ENCODE measurements around the gene KIF26B. TPM values are rescaled to one million over a fixed set of nuclear protein-coding genes. Genes with fewer than 3 reads are reported as not detected.
"Not testable (repeated sequence)": the region's sequence is repeated elsewhere in the genome, so short reads cannot be mapped to it uniquely, and the experiment has no call there.

Gene KIF26B
- total RNA-seq, 1 donor, result 0.54 TPM

DNA sequence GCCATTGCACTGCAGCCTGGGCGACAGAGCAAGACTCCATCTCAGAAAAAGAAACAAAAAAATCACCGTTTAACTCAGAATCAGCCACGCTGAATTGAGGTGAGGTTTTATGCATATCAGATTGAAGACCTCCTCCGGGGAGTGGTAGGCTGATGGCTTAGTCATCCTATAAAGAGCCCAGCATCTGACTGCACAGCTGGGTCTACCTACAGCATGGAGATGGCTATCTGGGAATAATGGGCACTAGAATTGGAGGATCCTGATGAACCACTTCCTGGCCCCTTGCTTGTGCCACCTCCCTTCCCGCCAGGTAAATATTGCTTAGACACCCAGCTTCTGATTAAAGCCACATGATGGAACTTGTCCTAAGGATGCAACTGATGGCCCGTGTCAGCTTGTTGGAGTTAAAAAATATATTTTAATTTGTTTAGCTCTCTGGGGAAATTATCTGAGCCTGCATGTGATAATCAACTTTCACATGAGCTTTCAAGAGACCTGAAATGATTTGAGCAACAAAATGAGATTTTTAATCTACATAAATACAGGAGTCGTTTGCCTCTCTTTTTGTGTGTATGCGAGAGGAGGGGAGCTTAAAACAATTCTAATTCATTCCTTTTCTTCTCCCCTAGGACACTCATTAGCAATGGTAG, 157.2 kb downstream of the KIF26B start:
- no peak for DNase-seq (ENCODE audit: low read depth in 2 of 3, low spot score in 2 of 3)

DNA sequence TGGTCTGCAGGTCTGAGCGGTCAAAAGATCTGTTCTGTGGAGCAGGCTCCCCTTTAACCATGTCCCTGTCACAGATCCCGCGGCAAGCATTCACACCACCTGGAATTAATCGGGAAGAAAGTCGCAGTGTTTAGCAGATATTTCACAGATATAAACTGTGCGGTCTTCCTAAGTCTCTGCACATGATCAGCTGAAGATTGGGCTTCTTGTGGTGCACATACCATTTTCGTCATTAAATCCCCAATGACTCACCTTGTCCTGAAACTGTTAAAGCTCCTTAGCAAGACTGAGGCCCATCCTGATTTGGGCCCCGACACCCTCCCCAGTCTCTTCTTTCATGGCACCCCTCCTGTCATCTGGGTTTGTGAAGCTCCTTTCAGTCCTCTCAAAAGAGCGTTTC, 158.8 kb downstream of the KIF26B start:
- no peak for DNase-seq (ENCODE audit: low read depth in 2 of 3, low spot score in 2 of 3)

DNA sequence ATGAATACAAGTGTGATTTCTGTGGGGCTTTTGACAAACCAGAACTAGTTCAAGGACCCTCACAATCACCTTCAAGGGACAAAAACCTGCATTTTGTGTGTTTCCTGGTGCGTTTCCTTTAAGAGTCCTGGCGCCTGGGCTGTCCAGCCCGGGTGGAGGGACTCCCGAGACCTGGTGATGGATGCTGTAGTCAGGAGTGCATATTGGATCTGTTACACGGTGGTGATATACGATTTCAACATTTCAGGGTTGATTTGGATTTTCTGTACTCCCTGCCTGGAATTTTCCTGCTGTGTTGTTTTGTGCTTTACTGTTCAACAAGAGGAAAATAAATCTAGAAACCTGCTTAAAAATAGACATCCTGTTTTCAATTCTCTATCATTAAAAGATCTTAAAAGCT, 162.0 kb downstream of the KIF26B start:
- DNase-seq (ENCODE audit: low read depth in 2 of 3, low spot score in 2 of 3), result no peak

DNA sequence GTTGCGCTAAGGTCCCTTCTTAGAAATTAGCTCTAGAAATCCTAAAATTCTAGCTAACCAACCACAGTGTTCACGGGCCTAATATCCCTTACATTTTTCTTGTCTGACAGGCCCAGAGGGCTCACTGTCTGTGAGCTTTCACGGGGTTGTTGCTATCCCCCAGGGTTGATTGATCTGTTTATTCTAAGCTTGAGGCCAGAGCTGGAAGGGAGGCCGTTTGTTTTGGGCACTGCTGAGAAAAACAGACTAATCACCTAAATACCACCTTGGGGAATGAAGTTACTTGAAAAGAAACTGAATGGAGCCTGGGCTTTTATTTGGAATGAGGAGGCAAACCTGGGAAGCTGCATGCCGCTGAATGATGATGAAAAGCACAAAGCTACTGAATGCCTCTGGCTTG, 162.4 kb downstream of the KIF26B start:
- no peak for DNase-seq (ENCODE audit: low read depth in 2 of 3, low spot score in 2 of 3)

DNA sequence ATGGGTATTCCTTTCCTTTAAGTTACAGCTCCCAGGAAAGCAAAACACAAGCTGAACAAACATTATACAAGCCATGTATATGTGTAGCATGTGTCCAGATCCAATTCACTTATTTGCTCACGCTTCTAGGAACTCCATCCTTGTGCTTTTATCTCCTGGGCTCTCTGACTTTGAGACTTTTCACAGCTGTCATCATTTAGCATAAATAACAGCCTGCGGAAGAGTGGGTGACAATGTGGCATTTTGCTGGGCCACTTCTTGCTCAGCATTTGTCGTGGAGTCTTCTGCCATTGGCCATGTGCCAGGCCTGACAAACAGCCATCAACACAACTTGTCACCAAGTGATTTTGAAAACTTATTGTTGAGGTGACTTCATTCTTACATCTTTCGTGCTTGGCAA, 164.3 kb downstream of the KIF26B start:
- no peak for DNase-seq (ENCODE audit: low read depth in 2 of 3, low spot score in 2 of 3)

DNA sequence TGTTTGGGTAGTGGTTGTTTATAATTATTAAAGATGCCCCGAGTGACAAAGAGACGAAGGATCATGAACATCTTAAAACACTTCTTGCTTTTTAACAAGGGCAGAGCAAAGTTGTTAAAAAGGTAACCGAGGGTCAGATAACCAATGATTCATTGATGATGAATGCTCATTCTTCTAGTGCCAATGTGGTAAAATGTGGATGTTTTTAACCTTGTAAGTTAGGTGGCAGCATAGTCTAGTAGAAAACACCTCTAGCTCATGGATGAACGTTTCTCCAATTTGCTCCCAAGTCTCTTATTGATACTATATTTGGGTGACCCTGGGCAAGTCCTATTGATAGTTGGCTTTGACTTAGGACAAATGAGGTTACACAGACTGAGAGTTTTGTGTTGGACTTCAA, 167.9 kb downstream of the KIF26B start:
- no peak for DNase-seq (ENCODE audit: low read depth in 2 of 3, low spot score in 2 of 3)

DNA sequence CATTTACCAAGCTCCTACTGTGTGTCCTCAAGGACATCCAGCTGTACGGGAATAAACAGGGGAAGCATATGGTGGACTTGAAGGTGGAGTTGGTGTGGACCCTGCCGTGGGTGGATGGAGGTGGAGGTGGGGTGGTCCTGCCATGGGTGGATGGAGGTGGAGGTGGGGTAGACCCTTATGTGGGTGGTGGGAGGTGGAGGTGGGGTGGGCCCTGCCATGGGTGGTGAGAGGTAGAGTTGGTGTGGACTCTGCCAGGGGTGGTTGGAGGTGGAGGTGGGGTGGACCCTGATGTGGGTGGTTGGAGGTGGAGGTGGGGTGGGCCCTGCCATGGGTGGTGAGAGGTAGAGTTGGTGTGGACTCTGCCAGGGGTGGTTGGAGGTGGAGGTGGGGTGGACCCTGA, 169.0 kb downstream of the KIF26B start:
- not testable (repeated sequence) for DNase-seq (ENCODE audit: low read depth in 2 of 3, low spot score in 2 of 3)

DNA sequence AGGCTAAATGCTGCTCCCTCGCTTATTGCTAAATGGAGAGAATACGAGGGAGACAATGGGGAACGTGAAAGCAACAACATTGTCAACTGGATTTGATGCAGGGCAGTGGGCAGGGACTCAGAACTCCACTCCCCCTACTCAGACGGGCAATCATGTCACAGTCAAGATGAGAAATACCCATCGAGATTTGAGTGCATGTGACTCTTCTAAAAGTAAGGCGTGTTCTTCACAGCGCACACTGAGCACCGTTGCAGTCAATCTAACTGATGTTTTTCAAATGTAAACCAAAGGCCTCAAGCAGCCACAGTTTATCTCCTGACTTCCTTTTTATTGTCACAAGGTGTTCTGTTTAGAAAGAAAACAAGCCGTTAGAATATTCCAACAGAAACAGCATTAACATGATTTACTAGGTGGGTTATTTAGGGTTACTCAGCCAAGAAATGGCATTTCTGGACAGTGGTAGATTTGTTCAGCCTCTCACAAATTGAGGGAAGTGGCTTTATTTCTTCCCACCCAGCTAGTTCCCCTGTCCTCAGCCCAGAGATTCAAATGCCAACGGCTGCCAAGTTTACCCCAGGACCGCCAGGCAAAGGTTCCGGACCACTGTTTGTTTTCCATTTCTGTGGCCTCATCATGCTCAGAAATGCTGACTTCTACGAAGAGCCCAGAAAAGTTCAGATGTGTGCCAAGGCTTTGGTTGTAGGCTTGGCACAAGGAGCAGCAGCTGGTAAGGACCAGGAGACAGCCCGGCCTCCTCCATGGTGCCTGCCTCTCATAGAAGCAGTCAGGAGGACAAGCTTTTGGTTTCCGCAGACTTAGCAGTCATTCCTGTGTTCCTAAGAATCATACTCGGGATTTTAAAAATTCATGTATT, 171.4 kb downstream of the KIF26B start:
- no peak for DNase-seq (ENCODE audit: low read depth in 2 of 3, low spot score in 2 of 3)

DNA sequence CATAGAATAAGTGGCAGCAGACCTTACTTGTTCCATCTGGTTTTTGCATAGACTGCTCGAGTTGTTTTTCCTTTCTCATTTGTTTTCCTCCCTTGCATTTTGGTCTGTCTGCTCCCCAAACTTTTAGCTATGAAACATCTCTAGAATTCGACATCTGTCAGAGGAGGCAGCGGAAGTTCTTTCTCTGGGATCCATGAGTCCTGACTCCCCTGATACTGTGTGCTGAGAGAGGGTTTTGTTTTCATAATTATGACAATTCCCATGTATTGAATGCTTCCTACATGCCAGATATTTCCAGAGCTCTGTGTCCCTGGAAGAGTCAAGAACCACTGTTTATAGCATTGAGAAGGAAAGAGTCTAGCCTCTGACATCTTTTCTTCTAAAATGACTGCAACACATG, 172.6 kb downstream of the KIF26B start:
- DNase-seq (ENCODE audit: low read depth in 2 of 3, low spot score in 2 of 3), result no peak

DNA sequence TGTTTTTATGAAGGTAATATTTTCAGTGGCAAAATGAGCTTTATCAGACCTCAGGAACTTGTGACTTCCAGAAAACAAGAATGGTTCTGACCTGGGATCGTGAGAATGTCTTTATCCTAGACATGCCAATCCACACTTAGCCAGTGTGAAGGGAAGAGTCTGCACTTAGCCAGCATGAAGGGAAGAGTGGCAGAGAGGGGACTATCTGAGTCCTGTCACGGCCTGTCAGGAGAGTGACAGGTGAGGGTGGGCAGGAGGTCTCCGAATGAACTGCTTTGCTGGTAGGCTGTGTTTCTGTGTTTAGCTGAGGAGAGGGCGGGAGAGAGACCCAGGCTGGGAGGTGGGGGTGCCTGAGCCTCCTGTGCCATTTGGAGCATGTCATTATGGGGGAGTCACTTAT, 173.1 kb downstream of the KIF26B start:
- no peak for DNase-seq (ENCODE audit: low read depth in 2 of 3, low spot score in 2 of 3)

DNA sequence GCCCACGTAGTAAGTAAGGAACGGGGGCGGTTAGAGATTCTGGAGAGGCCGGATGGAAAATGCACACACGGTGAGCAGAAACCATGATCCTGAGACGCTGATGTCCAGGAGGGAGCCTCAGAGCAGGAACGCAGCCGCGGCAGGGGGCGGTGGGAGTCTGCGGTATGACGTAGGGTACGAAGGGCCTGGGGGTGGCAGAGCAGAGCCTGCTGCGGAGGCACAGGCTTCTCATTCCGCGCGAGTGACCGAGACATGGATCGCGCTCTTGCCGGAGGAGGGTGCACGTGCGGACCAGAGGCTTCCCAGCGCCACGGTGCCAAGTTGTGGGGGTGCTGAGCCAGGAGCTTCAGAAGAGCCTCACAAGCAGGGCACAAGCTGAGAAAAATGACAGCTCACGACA, 176.2 kb downstream of the KIF26B start:
- DNase-seq (ENCODE audit: low read depth in 2 of 3, low spot score in 2 of 3), result no peak

DNA sequence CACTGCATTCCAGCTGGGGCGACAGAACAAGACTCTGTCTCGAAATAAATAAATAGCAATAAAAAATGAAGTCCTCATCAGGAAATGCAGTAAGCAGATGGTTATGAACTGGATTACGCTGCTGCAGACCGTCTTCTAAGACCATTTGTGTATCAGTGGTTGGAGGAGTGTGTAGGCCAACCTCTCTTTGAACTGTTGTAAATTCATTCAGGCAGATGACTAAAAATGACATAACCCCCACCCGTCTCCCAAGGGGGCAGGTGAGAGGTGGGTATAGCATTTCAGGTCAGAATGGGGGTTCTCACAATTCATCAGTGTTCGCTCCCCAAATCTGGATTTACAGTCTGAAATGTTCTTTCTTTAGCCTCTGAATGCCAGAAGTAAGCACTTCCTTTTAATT, 177.3 kb downstream of the KIF26B start:
- no peak for DNase-seq (ENCODE audit: low read depth in 2 of 3, low spot score in 2 of 3)

DNA sequence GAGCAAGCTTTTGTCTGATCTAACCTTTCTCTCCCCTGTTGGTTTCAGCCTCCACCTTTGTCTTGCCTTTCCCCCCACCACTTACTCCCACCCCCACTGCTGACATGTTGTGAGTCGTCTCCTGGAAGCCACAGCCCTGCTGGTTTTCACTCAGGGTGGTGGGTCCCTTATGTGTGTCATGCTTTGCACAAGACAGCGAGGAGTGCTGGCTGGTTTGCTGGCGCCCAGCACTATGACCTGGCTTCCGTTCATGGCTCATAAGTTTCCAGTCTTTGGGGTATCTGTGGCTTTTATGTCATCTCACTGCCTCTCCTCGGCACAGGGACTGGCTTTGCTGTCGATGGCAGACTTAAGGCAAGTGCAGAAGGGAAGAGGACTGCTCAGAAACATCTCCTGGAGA, 177.7 kb downstream of the KIF26B start:
- no peak for DNase-seq (ENCODE audit: low read depth in 2 of 3, low spot score in 2 of 3)

DNA sequence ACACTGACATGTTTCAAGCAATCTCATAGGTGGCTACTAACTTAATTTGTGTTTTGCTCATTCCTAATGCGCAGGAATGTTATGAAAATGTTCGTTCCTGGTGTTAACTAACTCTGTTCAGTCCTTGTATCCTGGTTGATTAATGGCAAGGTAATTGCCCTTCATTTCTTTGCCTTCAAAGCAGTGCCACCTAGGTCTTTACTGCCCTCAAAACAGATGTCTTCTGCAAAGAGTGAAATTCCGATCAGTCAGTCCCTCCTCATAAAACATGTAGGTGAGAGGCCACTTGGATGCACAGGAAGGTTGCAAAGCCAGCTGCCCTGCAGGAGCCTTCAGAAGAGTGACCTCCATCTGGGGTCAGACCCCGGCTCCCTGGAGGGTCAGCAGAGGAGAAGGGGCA, 179.4 kb downstream of the KIF26B start:
- no peak for DNase-seq (ENCODE audit: low read depth in 2 of 3, low spot score in 2 of 3)

DNA sequence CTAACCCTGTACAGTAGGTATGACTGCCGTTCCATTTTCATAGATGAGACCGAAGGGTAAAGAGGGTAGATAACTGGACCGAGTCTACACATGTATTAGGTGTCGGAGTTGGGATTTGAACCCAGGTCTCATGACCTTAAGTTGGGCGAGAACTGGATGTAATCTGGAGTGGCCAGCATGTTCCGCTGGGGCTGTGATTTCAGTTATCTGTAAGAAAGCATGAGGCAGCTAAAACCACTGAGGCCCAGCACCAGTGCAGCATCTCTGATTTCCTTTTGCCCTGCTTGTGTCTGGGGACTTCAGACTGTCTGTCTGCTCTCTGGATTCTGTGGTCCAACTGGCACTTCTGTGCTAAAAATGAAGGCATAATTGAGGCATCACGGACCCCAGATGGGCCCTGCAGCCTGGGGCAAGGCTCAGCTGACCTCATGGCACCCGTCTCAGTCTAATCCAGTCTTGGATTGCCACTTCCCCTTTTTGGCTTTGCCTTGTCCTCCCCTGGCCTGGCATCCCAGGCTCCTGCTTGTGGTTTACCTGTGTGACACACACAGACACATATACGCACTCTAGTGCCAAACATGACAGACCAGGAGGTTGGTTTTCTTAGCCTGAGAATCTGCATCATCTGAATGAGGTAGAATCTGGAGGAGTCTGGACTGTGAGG, 180.2 kb downstream of the KIF26B start:
- no peak for DNase-seq (ENCODE audit: low read depth in 2 of 3, low spot score in 2 of 3)

DNA sequence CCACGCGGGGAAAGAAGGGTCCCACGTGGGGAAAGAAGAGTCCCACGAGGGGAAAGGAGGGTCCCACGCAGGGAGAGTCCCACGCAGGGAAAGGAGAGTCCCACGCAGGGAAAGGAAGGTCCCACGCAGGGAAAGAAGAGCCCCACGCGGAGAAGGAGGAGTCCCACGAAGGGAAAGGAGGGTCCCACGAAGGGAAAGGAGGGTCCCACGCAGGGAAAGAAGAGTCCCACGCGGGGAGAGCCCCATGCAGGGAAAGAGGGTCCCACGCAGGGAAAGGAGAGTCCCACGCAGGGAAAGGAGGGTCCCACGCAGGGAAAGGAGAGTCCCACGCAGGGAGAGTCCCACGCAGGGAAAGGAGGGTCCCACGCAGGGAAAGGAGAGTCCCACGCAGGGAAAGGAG, 180.9 kb downstream of the KIF26B start:
- DNase-seq (ENCODE audit: low read depth in 2 of 3, low spot score in 2 of 3), result not testable (repeated sequence)

DNA sequence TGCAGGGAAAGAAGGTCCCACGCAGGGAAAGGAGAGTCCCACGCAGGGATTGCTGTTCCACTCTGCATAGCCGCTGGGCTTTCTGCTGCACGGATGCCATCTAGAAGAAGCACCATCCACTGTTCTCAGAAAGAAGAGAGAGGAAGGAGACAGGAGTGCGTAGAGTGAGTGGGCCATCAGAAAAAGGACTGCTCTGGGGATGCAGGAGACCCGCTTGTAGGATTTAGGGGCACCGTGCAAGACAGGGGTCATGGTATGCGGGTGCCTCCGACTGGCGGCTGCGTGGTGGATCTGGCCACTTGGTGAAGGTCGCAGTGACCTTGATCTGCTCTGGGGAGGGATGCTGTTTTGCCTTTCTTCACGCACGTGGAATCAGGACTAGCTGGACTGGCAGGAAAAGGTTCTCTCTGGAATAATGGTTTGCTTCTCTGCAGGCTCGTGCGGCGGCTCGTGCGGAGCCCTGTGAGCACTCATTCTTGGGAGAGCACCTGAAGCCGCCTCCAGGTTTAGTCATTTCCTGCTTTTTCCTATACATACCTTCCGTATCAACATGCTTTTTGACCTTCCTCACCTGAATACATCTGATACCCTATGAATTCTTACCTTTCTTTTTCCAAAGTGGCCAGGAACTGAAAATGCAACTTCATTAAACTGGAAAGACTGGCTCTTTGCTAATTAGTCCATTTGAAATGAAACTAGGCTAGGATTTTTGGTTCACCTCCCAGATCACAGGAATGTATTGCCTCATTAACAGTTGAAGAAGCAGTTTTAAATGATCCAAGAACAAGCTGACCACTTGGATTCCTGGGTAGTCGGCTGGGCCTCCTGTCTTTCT, 181.6 kb downstream of the KIF26B start:
- no peak for DNase-seq (ENCODE audit: low read depth in 2 of 3, low spot score in 2 of 3)

DNA sequence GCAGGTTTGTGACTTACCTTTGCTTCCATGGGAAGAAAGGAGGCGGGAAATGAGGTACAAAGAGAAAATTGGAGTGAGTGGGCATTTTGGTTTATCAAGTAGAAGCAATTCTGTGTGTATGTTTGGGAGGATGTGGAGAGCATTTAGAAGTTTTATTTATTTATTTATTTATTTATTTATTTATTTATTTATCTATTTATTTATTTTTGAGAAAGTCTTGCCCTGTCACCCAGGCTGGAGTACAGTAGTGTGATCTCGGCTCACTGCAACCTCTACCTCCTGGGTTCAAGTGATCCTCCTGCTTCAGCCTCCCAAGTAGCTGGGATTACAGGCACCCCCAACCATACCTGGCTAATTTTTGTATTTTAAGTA, 182.2 kb downstream of the KIF26B start:
- not testable (repeated sequence) for DNase-seq (ENCODE audit: low read depth in 2 of 3, low spot score in 2 of 3)

DNA sequence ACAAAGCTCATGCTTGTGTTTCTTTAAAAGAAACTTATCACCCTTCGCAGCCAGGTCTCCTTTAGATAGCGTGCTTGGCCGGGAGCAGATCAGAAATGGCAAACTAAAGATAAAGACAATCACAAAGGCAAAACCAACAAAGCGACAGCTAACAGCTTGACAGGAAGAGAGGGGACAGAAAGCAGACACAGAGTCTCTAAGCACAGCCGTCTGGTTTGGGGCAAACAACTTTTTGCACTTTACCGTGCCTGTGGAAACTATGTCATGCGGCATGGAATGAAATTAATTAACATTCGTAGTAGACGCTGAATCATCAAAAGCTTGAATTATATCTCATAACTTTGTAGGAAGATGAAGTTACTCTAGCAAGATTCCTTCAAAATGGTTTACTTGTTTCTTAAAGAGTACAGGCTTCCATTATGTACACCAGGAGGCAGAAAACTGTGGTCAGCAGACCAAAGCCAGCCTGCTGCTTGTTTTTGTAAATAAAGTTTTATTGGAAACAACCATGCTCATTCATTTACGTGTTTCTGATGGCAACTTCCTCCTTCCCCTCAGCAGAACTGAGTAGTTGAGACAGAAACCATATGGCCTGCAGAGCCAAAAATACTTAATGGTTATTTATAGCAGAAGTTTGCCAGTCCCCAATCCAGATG, 183.2 kb downstream of the KIF26B start:
- peak in 1 of 3 donors; percentile 10 for DNase-seq (ENCODE audit: low read depth in 2 of 3, low spot score in 2 of 3)

DNA sequence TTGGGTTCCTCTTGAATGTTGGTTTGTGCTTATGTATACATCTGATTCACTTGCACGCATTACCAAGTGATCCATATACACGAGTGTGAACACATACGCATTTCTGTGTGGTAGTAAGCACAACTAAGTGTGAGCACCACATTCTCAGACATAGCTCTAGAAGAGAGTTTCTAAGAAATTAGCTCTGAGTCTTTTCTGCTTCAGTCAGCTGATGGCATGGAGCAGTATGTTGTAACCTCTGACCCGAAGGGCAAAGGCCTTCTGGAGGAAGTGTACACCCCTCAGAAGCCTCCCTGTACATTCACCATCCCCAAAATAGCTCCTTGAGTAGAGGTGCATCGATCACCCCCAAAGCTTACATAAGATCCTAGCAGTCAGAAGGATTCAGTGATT, 183.7 kb downstream of the KIF26B start:
- DNase-seq (ENCODE audit: low read depth in 2 of 3, low spot score in 2 of 3), result no peak

Measured in hematopoietic multipotent progenitor cell (in vitro differentiated cells).